ENCODE results near the gene PHC2. TPM values are rescaled to one million over a fixed set of nuclear protein-coding genes. Genes with fewer than 3 reads are reported as not detected.

Gene PHC2
- total and polyA plus RNA-seq, 2 experiments from 2014 or later: 77.5 to 121 TPM

DNA sequence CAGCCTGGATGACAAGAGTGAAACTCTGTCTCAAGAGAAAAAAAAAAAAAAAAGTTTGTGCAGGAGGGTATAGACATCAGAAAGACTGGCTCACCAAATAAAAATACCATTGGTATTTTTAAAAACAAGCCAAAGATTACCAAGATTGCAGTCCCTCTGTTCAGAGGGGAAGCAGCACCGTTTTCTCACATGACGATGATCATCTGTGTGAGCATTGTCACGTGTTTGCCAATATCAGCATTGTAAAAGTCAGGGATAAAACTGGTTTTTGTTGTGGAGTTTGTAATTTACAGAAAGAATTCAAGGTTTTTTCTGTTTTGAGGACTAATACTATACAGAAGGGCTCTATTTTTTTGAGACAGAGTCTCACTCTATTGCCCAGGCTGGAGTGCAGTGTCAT is 148.1 kb downstream of the PHC2 start:
- TF ChIP-seq EZH2 (IDR thresholded peaks at IDR 0.05; ENCODE audit: borderline replicate concordance): no peak
- no peak for TF ChIP-seq CTCF (IDR thresholded peaks at IDR 0.05; ENCODE audit: poor library complexity)
- Histone ChIP-seq H3K27me3 (no peaks in the 10 kb centered on the region), H3K9me3 (ENCODE audit: low read depth) (no peaks in the 10 kb centered on the region), H3K9me2 (replicated peaks; ENCODE audit: insufficient read depth) (no peaks in the 10 kb centered on the region), H2AFZ (no peak overlapping the region), H4K20me1 (ENCODE audit: insufficient read depth, poor library complexity, severe bottlenecking) (peaks cover 2% of the 10 kb centered on the region), H3K4me1 (ENCODE audit: insufficient read depth) (no peaks in the 10 kb centered on the region), H3K27ac (no peak overlapping the region), H3K4me3 (no peak overlapping the region), H3K79me2 (peaks cover 2% of the 10 kb centered on the region), H3K36me3 (replicated peaks; ENCODE audit: insufficient read depth, low read depth) (no peaks in the 10 kb centered on the region), H3K4me2 (no peak overlapping the region)
- 88% methylated on average over 3 of the region's 3 CpGs for WGBS (ENCODE audit: low lambda C conversion rate, missing lambda C conversion rate)
- DNase-seq (ENCODE audit: low spot score): no peak

DNA sequence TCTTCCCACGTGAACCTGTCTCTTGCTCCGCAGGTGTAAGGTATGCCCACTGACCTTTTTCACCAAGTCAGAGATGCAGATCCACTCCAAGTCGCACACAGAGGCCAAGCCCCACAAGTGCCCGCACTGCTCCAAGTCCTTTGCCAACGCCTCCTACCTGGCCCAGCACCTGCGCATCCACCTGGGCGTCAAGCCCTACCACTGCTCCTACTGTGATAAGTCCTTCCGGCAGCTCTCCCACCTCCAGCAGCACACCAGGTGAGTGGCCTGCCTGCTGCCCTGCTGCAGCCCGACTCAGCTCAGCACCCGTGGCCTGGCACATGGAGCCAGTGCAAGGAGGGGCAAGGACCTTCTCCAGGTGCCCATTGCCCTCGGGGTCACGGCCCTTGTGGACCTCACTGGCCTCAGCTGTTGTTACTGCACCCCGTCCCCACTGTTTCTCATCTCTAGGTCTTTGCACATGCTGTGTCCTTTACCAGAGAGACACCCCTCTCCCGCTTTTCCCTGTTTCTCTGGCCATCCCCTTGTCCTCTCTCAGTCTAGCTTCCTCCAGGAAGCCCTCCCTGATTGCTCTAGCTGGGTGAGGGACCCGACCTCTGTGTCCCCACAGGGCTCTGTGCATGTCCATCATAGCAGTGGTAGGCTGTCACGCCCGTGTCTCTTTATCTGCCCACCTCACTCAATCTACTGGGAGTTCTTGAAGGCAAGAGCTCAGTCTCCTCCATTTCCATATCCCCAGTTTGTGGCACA is 149.2 kb downstream of the PHC2 start:
- 97% methylated on average over 17 of the region's 17 CpGs for WGBS (ENCODE audit: low lambda C conversion rate, missing lambda C conversion rate)
- peaks cover 2% of the 10 kb centered on the region for H4K20me1 ChIP-seq (ENCODE audit: insufficient read depth, poor library complexity, severe bottlenecking)
- no peak overlapping the region for H3K4me3 ChIP-seq
- no peaks in the 10 kb centered on the region for H3K9me3 ChIP-seq (ENCODE audit: low read depth)
- no peaks in the 10 kb centered on the region for H3K9me2 ChIP-seq (replicated peaks; ENCODE audit: insufficient read depth)
- H3K27me3 ChIP-seq: no peaks in the 10 kb centered on the region
- no peaks in the 10 kb centered on the region for H3K4me1 ChIP-seq (ENCODE audit: insufficient read depth)
- no peak overlapping the region for H3K4me2 ChIP-seq
- H3K36me3 ChIP-seq (replicated peaks; ENCODE audit: insufficient read depth, low read depth): no peaks in the 10 kb centered on the region
- peaks cover 2% of the 10 kb centered on the region for H3K79me2 ChIP-seq
- H3K27ac ChIP-seq: no peak overlapping the region
- DNase-seq (ENCODE audit: low spot score): no peak
- TF ChIP-seq CTCF (IDR thresholded peaks at IDR 0.05; ENCODE audit: poor library complexity) (no peak), EZH2phosphoT487 (IDR thresholded peaks at IDR 0.05; ENCODE audit: low read depth, severe bottlenecking, unreplicated experiment) (no peak), EZH2 (IDR thresholded peaks at IDR 0.05; ENCODE audit: borderline replicate concordance) (no peak)
- no peak overlapping the region for H2AFZ ChIP-seq

DNA sequence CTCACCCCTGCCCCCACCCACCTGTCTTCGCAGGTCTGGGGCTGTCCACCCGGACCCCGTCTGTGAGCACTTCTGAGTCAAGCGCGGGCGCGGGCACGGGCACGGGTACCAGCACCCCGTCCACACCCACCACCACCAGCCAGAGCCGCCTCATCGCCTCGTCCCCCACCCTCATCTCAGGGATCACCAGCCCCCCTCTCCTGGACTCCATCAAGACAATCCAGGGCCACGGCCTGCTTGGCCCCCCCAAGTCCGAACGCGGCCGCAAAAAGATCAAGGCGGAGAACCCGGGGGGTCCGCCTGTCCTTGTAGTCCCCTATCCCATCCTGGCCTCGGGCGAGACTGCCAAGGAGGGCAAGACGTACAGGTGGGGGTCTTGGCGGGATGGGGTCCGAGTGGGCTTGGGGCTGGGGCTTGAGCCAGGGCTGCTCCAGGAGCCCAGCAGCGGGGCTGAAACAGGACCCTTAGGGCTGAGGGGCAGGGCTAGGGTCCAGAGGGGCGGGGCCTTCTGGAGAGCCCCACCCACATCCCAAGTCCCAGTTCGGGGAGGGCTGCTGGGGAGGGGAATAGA is 150.7 kb downstream of the PHC2 start:
- WGBS (ENCODE audit: low lambda C conversion rate, missing lambda C conversion rate): over 99% methylated on average over 22 of the region's 29 CpGs
- H3K27ac ChIP-seq: no peak overlapping the region
- H3K4me1 ChIP-seq (ENCODE audit: insufficient read depth): no peaks in the 10 kb centered on the region
- peaks cover 11% of the 10 kb centered on the region for H4K20me1 ChIP-seq (ENCODE audit: insufficient read depth, poor library complexity, severe bottlenecking)
- H3K9me3 ChIP-seq (ENCODE audit: low read depth): no peaks in the 10 kb centered on the region
- TF ChIP-seq EZH2phosphoT487 (IDR thresholded peaks at IDR 0.05; ENCODE audit: low read depth, severe bottlenecking, unreplicated experiment): no peak
- no peak for TF ChIP-seq CTCF (IDR thresholded peaks at IDR 0.05; ENCODE audit: poor library complexity)
- no peak for TF ChIP-seq EZH2 (IDR thresholded peaks at IDR 0.05; ENCODE audit: borderline replicate concordance)
- no peak overlapping the region for H3K4me2 ChIP-seq
- no peak overlapping the region for H3K4me3 ChIP-seq
- no peaks in the 10 kb centered on the region for H3K27me3 ChIP-seq
- H3K79me2 ChIP-seq: peaks cover 4% of the 10 kb centered on the region
- H2AFZ ChIP-seq: no peak overlapping the region
- H3K36me3 ChIP-seq (replicated peaks; ENCODE audit: insufficient read depth, low read depth): no peaks in the 10 kb centered on the region
- DNase-seq (ENCODE audit: low spot score): no peak
- H3K9me2 ChIP-seq (replicated peaks; ENCODE audit: insufficient read depth): no peaks in the 10 kb centered on the region
